NCI-H82 treated with DMSO at 0.1 percent for 48 hours (cell line): Measurements from ENCODE around the gene NFATC4.

Source experiments
- DNase-seq: peaks from one replicate; lab custom pipeline; 2025; ENCODE audit not compliant: unreplicated experiment; lab: John Stamatoyannopoulos, UW

The NFATC4 gene

DNA sequence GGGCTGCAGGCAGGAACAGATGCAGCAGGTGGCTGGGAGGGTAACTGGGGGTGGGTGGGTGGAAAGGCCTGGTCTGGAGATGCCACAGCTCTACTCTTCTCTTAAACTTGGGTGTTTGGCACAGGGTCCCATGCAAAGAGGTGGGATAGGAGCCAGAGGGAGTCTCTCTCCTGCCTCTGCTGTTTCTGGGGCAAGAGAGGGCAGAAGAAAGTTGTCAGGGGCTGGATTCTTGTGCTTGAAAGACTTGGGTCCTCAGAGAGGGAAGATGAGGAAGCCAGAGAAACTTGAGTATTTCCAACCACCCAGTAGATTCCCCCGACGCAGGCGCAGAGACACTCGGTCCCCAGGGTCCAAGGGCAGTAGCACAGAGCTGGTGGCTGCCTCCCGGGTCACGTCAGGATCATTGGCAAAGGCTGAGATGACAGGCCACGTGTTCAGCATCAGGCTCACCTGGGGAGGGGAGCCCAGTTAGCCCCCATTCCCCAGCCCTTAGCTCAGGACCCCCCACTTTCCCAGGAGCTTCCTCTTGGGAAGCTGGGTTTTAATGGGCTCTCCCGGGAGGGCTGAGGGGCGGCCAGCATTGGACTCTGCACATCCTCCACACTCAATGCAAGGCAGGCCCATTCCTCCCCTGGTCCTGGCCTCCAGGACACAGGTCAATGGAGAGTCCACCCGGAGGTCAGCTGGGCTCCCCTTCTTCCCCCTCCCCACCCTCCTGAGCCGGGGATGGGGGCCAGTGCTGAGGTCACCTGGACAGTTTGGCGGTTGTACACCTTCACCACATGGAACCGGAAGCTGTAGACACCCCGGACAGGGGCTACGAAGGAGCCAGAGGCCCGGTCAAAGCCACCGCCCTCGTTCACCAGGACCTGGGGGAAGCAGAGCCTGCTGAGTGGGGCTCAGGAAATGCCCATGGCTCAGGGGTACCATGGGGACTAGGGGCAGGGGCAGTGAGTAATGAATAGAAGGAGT, 59.8 kb downstream of the NFATC4 start:
- DNase-seq: no peak

DNA sequence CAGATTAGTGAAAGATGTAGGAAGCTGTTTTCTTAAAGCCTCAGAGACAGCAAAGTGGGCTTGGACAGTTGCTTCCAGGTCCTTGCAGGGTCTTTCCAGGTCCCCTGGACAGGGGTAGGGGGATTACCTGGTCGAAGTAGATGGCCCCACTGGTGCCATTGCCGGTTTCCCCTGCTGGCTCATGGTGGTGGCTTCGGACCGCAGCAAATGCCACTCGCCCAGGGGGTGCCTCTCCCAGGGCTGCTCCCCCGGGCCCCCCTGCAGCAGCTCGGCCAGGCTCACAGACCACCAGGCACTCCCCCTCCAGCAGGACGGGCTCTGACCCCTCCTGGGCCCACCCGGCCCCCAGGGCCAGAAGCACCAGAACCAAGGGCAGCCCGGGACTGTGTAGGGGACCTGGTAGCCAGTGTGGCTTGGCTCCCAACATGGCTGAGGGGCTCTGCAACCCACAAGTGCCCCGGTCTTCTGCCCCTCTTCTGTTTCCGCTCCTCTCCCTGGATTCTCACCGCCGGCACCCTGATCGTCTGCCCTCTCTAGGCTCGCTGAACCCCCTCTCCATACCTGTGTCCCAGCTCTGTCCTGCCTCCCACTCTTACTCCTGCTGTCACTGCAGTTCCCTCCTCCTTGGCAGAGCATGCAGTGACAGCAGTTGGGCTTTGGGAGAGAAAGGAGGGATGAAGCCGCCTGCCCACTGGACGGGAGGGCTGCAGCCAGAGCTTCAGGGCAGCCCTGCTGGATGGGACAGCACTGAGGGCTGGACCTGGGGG, 60.8 kb downstream of the NFATC4 start:
- no peak for DNase-seq
